CD4-positive, alpha-beta T cell treated with Interleukin-17A for 1 hour (primary cell): Measurements from ENCODE around the gene NANOS2.
A peak's percentile ranks its signal among the peaks of the same experiment; 100 is the strongest.

ENCODE experiments used
- DNase-seq: peaks from one replicate; pipeline ENCODE4 v3.0.0-alpha.2; 2020

The NANOS2 gene

GRCh38 chr19:45890877-45891276 lies 23.7 kb downstream of the NANOS2 start:
- DNase-seq = no peak

- no peak for DNase-seq
Observed at GRCh38 chr19:45889210-45889885, 25.2 kb downstream of the NANOS2 start.

GRCh38 chr19:45887200-45887710 lies 27.3 kb downstream of the NANOS2 start:
- no peak for DNase-seq

- peak; percentile 94 for DNase-seq
Observed at GRCh38 chr19:45886427-45887199, 28.0 kb downstream of the NANOS2 start.

GRCh38 chr19:45885556-45886426 lies 28.8 kb downstream of the NANOS2 start, which contains the start of gene IRF2BP1:
TSS of gene IRF2BP1 (minus strand) at chr19:45886141. CDS start at chr19:45885774, 367 bp downstream.
- peak; percentile 93 for DNase-seq

- no peak for DNase-seq
Observed at GRCh38 chr19:45884682-45885555, 29.7 kb downstream of the NANOS2 start.

GRCh38 chr19:45883881-45884681 lies 30.5 kb downstream of the NANOS2 start:
- DNase-seq = no peak

GRCh38 chr19:45883586-45883880 lies 31.0 kb downstream of the NANOS2 start:
- no peak for DNase-seq

GRCh38 chr19:45882652-45883585 lies 31.7 kb downstream of the NANOS2 start:
- peak; percentile 88 for DNase-seq

GRCh38 chr19:45881909-45882528 lies 32.6 kb downstream of the NANOS2 start:
- no peak for DNase-seq

- DNase-seq = no peak
Observed at GRCh38 chr19:45881082-45881908, 33.3 kb downstream of the NANOS2 start.

GRCh38 chr19:45879971-45880370 lies 34.6 kb downstream of the NANOS2 start:
- no peak for DNase-seq

- DNase-seq = no peak
Observed at GRCh38 chr19:45879055-45879454, 35.5 kb downstream of the NANOS2 start.

- DNase-seq = no peak
Observed at GRCh38 chr19:45878043-45878794, 36.4 kb downstream of the NANOS2 start.

- peak; percentile 8 for DNase-seq
Observed at GRCh38 chr19:45876411-45877197, 38.0 kb downstream of the NANOS2 start.

- DNase-seq = no peak
Observed at GRCh38 chr19:45876161-45876410, 38.5 kb downstream of the NANOS2 start.

- no peak for DNase-seq
Observed at GRCh38 chr19:45874620-45874966, 40.0 kb downstream of the NANOS2 start.
